GM12878 (cell line): ENCODE measurements around the gene CREB5. TPM values are rescaled to one million over a fixed set of nuclear protein-coding genes. Genes with fewer than 3 reads are reported as not detected.

Source experiments
- ATAC-seq: fragments of 200-7000 bp; cut with Tn5 transposase; 3 replicates; pipeline ENCODE4 v1.9.1; 2020; ENCODE audit warnings: mild to moderate bottlenecking, moderate library complexity
- BruUV-seq: library from RNA; stranded (reverse); fragments of 400-500 nt; replicated peaks from 2 replicates; lab custom pipeline; 2021; lab: Mats Ljungman, UMichigan
- CTCF ChIA-PET: fragments of 300-600 bp; sonication (Branson Sonifier 250); formaldehyde crosslinking; extraction: SDS; loops from one replicate; lab custom pipeline; 2021; ENCODE audit warnings: inconsistent platforms; lab: Yijun Ruan, JAX
- POLR2A ChIA-PET: fragments of 350-600 bp; formaldehyde crosslinking; extraction: SDS; loops from one replicate; lab custom pipeline; 2021; ENCODE audit warnings: inconsistent platforms; lab: Charles Lee
- RAD21 ChIA-PET: fragments of 300-600 bp; sonication (Branson Sonifier 250); formaldehyde crosslinking; loops from one replicate; lab custom pipeline; 2023; ENCODE audit warnings: antibody characterized with exemption; ENCODE audit not compliant: unreplicated experiment; lab: Charles Lee
- SMC1A ChIA-PET: fragments of 300-600 bp; sonication (Branson Sonifier 250); formaldehyde crosslinking; loops from one replicate; lab custom pipeline; 2023; ENCODE audit not compliant: unreplicated experiment, uncharacterized antibody; lab: Charles Lee
- DNase-seq: peaks from one replicate; pipeline ENCODE4 v3.0.0-alpha.2; 2011; ENCODE audit warnings: low read depth, low spot score
- FAIRE-seq: peaks from 3 replicates; lab custom pipeline; 2011; peaks lifted over from hg19 to GRCh38; lab: Jason Lieb, UNC
- H2AFZ ChIP-seq: 2 replicates; pipeline ENCODE4 v1.6.0; 2011; ENCODE audit warnings: low read depth, low read length, control low read depth; ENCODE audit not compliant: control insufficient read depth
- H3K27ac ChIP-seq: 2 replicates; pipeline ENCODE4 v1.5.1; 2011; ENCODE audit warnings: control low read depth; ENCODE audit not compliant: control insufficient read depth, insufficient read depth
- H3K27me3 ChIP-seq, 2 experiments: replicated peaks in 1 of 2; 2 replicates each; pipeline versions ENCODE4 v1.6.0 to v1.6.1; 2011; ENCODE audit warnings: low read length in 1 of 2; ENCODE audit not compliant: control insufficient read depth in 2 of 2, insufficient read depth in 2 of 2
- H3K36me3 ChIP-seq, 2 experiments: 2 replicates each; pipeline ENCODE4 v1.5.1; 2011; ENCODE audit warnings: low read length in 1 of 2; ENCODE audit not compliant: control insufficient read depth in 2 of 2, insufficient read depth in 2 of 2
- H3K4me1 ChIP-seq: 2 replicates; pipeline ENCODE4 v1.6.1; 2011; ENCODE audit warnings: mild to moderate bottlenecking, low read length, moderate library complexity, mixed read lengths; ENCODE audit not compliant: control insufficient read depth, insufficient read depth
- H3K4me2 ChIP-seq: 2 replicates; pipeline ENCODE4 v1.6.0; 2011; ENCODE audit warnings: control low read depth; ENCODE audit not compliant: control insufficient read depth, insufficient read depth
- H3K4me3 ChIP-seq: fragments of 200-600 bp; sonication (generic); 2 replicates; pipeline ENCODE4 v1.5.1; 2016
- H3K79me2 ChIP-seq: 2 replicates; pipeline ENCODE4 v1.6.0; 2011; ENCODE audit warnings: low read length; ENCODE audit not compliant: control insufficient read depth, insufficient read depth
- H3K9ac ChIP-seq: 2 replicates; pipeline ENCODE4 v1.8.0; 2011; ENCODE audit warnings: low read length, control low read depth, mixed read lengths; ENCODE audit not compliant: control insufficient read depth, insufficient read depth
- H3K9me3 ChIP-seq: replicated peaks from 3 replicates; pipeline ENCODE4 v1.5.1; 2011; ENCODE audit warnings: mild to moderate bottlenecking, low read length; ENCODE audit not compliant: control insufficient read depth, insufficient read depth
- H4K20me1 ChIP-seq: 2 replicates; pipeline ENCODE4 v1.6.0; 2011; ENCODE audit not compliant: control insufficient read depth, insufficient read depth
- FOXK2 ChIP-seq: fragments of 450-650 bp; IDR thresholded peaks from 2 replicates; pipeline ENCODE4 v1.6.1; 2017; ENCODE audit warnings: mild to moderate bottlenecking, moderate library complexity
- SUZ12 ChIP-seq: fragments of 200-600 bp; sonication (generic); IDR thresholded peaks from one replicate; pipeline ENCODE4 v1.6.1; 2018; ENCODE audit warnings: antibody characterized with exemption, mild to moderate bottlenecking; ENCODE audit not compliant: unreplicated experiment
- ZBTB4 ChIP-seq: fragments of 450-650 bp; formaldehyde crosslinking; IDR thresholded peaks from 2 replicates; pipeline ENCODE4 v1.4.0; 2022; ENCODE audit warnings: mild to moderate bottlenecking, moderate library complexity
- ZNF687 ChIP-seq: fragments of 450-650 bp; IDR thresholded peaks from 2 replicates; pipeline ENCODE4 v1.6.1; 2017; ENCODE audit warnings: mild to moderate bottlenecking, moderate library complexity
- in situ Hi-C: fragments of 300-500 bp; cut with MboI; formaldehyde crosslinking; loops from 9 replicates; pipeline ENCODE4 v1.14.3; 2018; ENCODE audit warnings: mixed read lengths
- intact Hi-C: fragments of 100-400 bp; cut with micrococcal nuclease; formaldehyde crosslinking; loops from one replicate; pipeline ENCODE4 v1.14.2; 2022; ENCODE audit not compliant: unreplicated experiment
- polyA plus RNA-seq, 11 experiments: library from polyadenylated mRNA; depleted of rRNA in 4 of 11; unstranded in 6 of 11; stranded (reverse) in 5 of 11; fragments of >200 nt; fragmentation: Nextera tagmentation in 4 of 11; fragmentation: Illumina TruSeq in 1 of 11; extraction: Ambion mirVana in 4 of 11; extraction: Trizol in 1 of 11; gene quantifications; 1 replicate in 1 of 11; 2 replicates in 10 of 11; pipeline versions ENCODE4 v1.2.1 to v1.2.3, GENCODE V29; 2011 to 2016; ENCODE audit warnings: inconsistent platforms in 2 of 11, missing spikeins in 2 of 11, low read depth in 1 of 11
- total RNA-seq, 4 experiments: library from RNA; depleted of rRNA in 3 of 4; stranded (reverse); fragments of >200 nt in 3 of 4; fragmentation: Illumina TruSeq in 1 of 4; extraction: Trizol in 1 of 4; gene quantifications; 2 replicates each; pipeline versions ENCODE4 v1.2.1 to v1.2.3, GENCODE V29; 2013 to 2021

The CREB5 gene
- total and polyA plus RNA-seq, 10 of the 15 experiments (the other 5 are each of a cell fraction or from before 2014, with no cell fraction given) = 12.9 to 74.1 (median 53.0) TPM

GRCh38 chr7:28469562-28469961 lies 57.2 kb downstream of the CREB5 start:
- Histone ChIP-seq H3K4me1 (no peaks in the 10 kb centered on the region), H3K4me3 (no peak overlapping the region), H3K4me2 (no peak overlapping the region), H4K20me1 (no peaks in the 10 kb centered on the region), H3K79me2 (no peaks in the 10 kb centered on the region), H3K9me3 (no peaks in the 10 kb centered on the region), H3K9ac (no peak overlapping the region), H3K36me3 (no peaks in the 10 kb centered on the region), H3K27me3 (no peaks in the 10 kb centered on the region), H3K27ac (no peak overlapping the region), H2AFZ (no peak overlapping the region)
- DNase-seq (no peak), FAIRE-seq (no peak), ATAC-seq (no peak)
- no peak for TF ChIP-seq FOXK2
- TF ChIP-seq SUZ12 = no peak
- no peak for TF ChIP-seq ZBTB4
- TF ChIP-seq ZNF687 = no peak
- in situ Hi-C loops (no loop called here), intact Hi-C loops (no loop called here)
- ChIA-PET POLR2A (interaction anchor here (0.9 to 1.1 kb wide), 2 partner anchors 9 to 20 kb away, joined by 3 to 4 read pairs; no protein-coding TSS in a partner anchor), CTCF (interaction anchor here (0.8 to 3.8 kb wide), 4 partner anchors 10 to 57 kb away, joined by 3 to 18 read pairs (median 5); partner anchors contain the start of gene CREB5), SMC1A (interaction anchor here (1.1 to 3.2 kb wide), 6 partner anchors 9 to 102 kb away, joined by 3 to 25 read pairs (median 4); no protein-coding TSS in a partner anchor), RAD21 (interaction anchor here (3.6 kb wide), 1 partner anchor 9 kb away, joined by 18 read pairs; no protein-coding TSS in a partner anchor)
- BruUV-seq = no TSS peak
